Measurements from ENCODE around the gene BTBD16.

BTBD16 gene

GRCh38 chr10:122294511-122295450, 23.7 kb downstream of the BTBD16 start:
- DNase-seq (ENCODE audit: low read depth in 1 of 2, low spot score in 1 of 2), result no peak

- DNase-seq (ENCODE audit: low read depth in 1 of 2, low spot score in 1 of 2), result no peak
These were observed 24.3 kb downstream of the BTBD16 start for GRCh38 chr10:122295451-122295809.

GRCh38 chr10:122296363-122297120, 25.4 kb downstream of the BTBD16 start:
- DNase-seq (ENCODE audit: low read depth in 1 of 2, low spot score in 1 of 2), result no peak

GRCh38 chr10:122297583-122297982, 26.5 kb downstream of the BTBD16 start:
- DNase-seq (ENCODE audit: low read depth in 1 of 2, low spot score in 1 of 2), result no peak

- no peak for DNase-seq (ENCODE audit: low read depth in 1 of 2, low spot score in 1 of 2)
These were observed 27.1 kb downstream of the BTBD16 start for GRCh38 chr10:122298206-122298597.

- peak; percentile 15 to 41 for DNase-seq (ENCODE audit: low read depth in 1 of 2, low spot score in 1 of 2)
These were observed 27.7 kb downstream of the BTBD16 start for GRCh38 chr10:122298598-122299301.

GRCh38 chr10:122299423-122300075, 28.5 kb downstream of the BTBD16 start:
- no peak for DNase-seq (ENCODE audit: low read depth in 1 of 2, low spot score in 1 of 2)

- DNase-seq (ENCODE audit: low read depth in 1 of 2, low spot score in 1 of 2), result no peak
These were observed 30.1 kb downstream of the BTBD16 start for GRCh38 chr10:122301055-122301810.

GRCh38 chr10:122301811-122302115, 30.7 kb downstream of the BTBD16 start:
- no peak for DNase-seq (ENCODE audit: low read depth in 1 of 2, low spot score in 1 of 2)

- no peak for DNase-seq (ENCODE audit: low read depth in 1 of 2, low spot score in 1 of 2)
These were observed 31.2 kb downstream of the BTBD16 start for GRCh38 chr10:122302315-122302714.

GRCh38 chr10:122303271-122304053, 32.4 kb downstream of the BTBD16 start:
- no peak for DNase-seq (ENCODE audit: low read depth in 1 of 2, low spot score in 1 of 2)

- DNase-seq (ENCODE audit: low read depth in 1 of 2, low spot score in 1 of 2), result no peak
These were observed 33.0 kb downstream of the BTBD16 start for GRCh38 chr10:122304054-122304579.

- DNase-seq (ENCODE audit: low read depth in 1 of 2, low spot score in 1 of 2), result no peak
These were observed 35.2 kb downstream of the BTBD16 start for GRCh38 chr10:122306282-122306681.

- DNase-seq (ENCODE audit: low read depth in 1 of 2, low spot score in 1 of 2), result no peak
These were observed 35.6 kb downstream of the BTBD16 start for GRCh38 chr10:122306744-122307143.

- no peak for DNase-seq (ENCODE audit: low read depth in 1 of 2, low spot score in 1 of 2)
These were observed 36.7 kb downstream of the BTBD16 start for GRCh38 chr10:122307669-122308416.

GRCh38 chr10:122308417-122309141, 37.5 kb downstream of the BTBD16 start:
- no peak for DNase-seq (ENCODE audit: low read depth in 1 of 2, low spot score in 1 of 2)

- DNase-seq (ENCODE audit: low read depth in 1 of 2, low spot score in 1 of 2), result no peak
These were observed 39.4 kb downstream of the BTBD16 start for GRCh38 chr10:122310311-122311050.

GRCh38 chr10:122311051-122311410, 39.9 kb downstream of the BTBD16 start:
- DNase-seq (ENCODE audit: low read depth in 1 of 2, low spot score in 1 of 2), result no peak

Data from stimulated activated CD4-positive, alpha-beta T cell treated with anti-CD3 and anti-CD28 coated beads, Interleukin-15, amount 100 ng/mL, for 1 hour (primary cell).